Cardiac muscle cell (in vitro differentiated cells and primary cell): ENCODE measurements around the gene HIVEP3. TPM values are rescaled to one million over a fixed set of nuclear protein-coding genes. Genes with fewer than 3 reads are reported as not detected.
A peak's percentile ranks its signal among the peaks of the same experiment; 100 is the strongest.

ENCODE experiments used
- DNase-seq, 2 donors: peaks; one replicate each; pipeline versions ENCODE4 v3.0.0 to v3.0.0-alpha.2; 2010 to 2017; ENCODE audit warnings: low read depth in 1 of 2, low spot score in 1 of 2
- H3K27ac ChIP-seq: fragments of 200-600 bp; sonication (generic); 2 replicates; pipeline ENCODE4 v1.5.1; 2016
- H3K27me3 ChIP-seq: fragments of 200-600 bp; sonication (generic); 2 replicates; pipeline ENCODE4 v1.6.0; 2016; ENCODE audit warnings: control low read depth
- H3K36me3 ChIP-seq: fragments of 200-600 bp; sonication (generic); 2 replicates; pipeline ENCODE4 v1.5.1; 2016; ENCODE audit warnings: control low read depth
- H3K4me1 ChIP-seq: fragments of 200-600 bp; sonication (generic); 2 replicates; pipeline ENCODE4 v1.8.1; 2017; ENCODE audit warnings: low read depth, mild to moderate bottlenecking, mixed run types
- H3K4me3 ChIP-seq: fragments of 200-600 bp; sonication (generic); 2 replicates; pipeline ENCODE4 v1.5.1; 2016; ENCODE audit warnings: mild to moderate bottlenecking
- H3K9me3 ChIP-seq: fragments of 200-600 bp; sonication (generic); 2 replicates; pipeline ENCODE4 v1.5.1; 2017; ENCODE audit warnings: low read depth, mild to moderate bottlenecking, control low read depth
- polyA plus RNA-seq: library from polyadenylated mRNA; unstranded; fragments of >200 nt; fragmentation: Nextera tagmentation; extraction: Ambion mirVana; gene quantifications from 2 replicates; pipeline ENCODE4 v1.2.1, GENCODE V29; 2016
- total RNA-seq: library from RNA; depleted of rRNA; stranded (reverse); fragments of >200 nt; gene quantifications from 2 replicates; pipeline ENCODE4 v1.2.3, GENCODE V29; 2016
- TF ChIP-seq, protein P1 (sequence below): IDR thresholded peaks from 2 replicates; pipeline ENCODE4 v1.5.1; 2012; ENCODE audit warnings: low read depth, mild to moderate bottlenecking, low read length

The HIVEP3 gene
- total and polyA plus RNA-seq, 2 experiments from 2014 or later = 0.42 to 0.62 TPM

DNA sequence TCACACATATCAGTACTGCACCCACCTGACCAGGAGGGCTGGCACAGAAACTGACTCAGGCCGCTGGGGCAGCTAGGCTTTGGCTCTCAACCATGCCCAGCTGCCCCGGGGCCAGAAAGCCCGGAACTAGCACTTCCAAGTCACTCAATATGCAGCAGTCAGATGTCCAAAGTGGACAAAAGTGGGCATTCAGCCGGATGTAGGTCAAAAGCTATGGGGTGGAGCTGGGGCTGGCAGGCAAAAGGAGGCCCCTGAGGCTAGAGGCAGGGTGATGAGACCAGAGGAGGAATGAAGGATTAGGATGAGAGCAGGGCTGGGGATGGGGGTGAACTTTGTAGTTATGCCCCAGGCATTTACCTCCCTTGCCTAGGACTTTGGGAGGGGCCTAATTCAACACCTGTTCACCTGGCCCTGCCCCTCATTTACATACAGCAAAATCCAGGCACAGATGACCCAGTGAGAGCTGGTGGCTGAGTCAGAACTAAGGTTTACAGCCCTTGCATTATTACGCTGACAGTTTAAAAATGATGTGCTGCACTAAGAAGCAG, 403.5 kb downstream of the HIVEP3 start:
- Histone ChIP-seq H3K27ac (no peak overlapping the region), H3K9me3 (no peaks in the 10 kb centered on the region), H3K4me1 (peaks cover 19% of the 10 kb centered on the region), H3K4me3 (no peak overlapping the region), H3K36me3 (no peaks in the 10 kb centered on the region), H3K27me3 (no peaks in the 10 kb centered on the region)
- DNase-seq = no peak
- TF ChIP-seq, protein P1, sequence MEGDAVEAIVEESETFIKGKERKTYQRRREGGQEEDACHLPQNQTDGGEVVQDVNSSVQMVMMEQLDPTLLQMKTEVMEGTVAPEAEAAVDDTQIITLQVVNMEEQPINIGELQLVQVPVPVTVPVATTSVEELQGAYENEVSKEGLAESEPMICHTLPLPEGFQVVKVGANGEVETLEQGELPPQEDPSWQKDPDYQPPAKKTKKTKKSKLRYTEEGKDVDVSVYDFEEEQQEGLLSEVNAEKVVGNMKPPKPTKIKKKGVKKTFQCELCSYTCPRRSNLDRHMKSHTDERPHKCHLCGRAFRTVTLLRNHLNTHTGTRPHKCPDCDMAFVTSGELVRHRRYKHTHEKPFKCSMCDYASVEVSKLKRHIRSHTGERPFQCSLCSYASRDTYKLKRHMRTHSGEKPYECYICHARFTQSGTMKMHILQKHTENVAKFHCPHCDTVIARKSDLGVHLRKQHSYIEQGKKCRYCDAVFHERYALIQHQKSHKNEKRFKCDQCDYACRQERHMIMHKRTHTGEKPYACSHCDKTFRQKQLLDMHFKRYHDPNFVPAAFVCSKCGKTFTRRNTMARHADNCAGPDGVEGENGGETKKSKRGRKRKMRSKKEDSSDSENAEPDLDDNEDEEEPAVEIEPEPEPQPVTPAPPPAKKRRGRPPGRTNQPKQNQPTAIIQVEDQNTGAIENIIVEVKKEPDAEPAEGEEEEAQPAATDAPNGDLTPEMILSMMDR = no peak

DNA sequence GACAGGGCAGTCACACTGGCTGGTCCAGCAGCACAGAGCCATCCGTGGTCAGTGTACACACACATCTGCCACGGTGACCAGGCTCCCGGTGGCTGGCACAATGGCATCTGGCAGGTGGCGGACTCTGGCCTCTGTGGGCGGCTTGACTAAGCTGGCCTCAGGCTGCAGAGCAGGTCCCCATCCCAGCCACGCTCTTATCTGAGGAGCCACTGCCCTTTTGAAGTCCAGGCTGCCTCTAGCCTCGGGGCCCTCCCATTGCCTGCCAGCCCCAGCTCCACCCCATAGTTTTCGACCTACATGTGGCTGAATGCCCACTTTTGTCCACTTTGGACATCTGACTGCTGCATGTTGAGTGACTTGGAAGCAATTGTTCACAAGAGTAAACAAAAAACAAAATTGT, 404.3 kb downstream of the HIVEP3 start:
- H3K9me3 ChIP-seq = no peaks in the 10 kb centered on the region
- H3K4me3 ChIP-seq = no peak overlapping the region
- no peak for DNase-seq
- H3K27ac ChIP-seq = no peak overlapping the region
- H3K27me3 ChIP-seq = no peaks in the 10 kb centered on the region
- TF ChIP-seq, protein P1 = no peak
- H3K4me1 ChIP-seq = peaks cover 19% of the 10 kb centered on the region
- H3K36me3 ChIP-seq = no peaks in the 10 kb centered on the region

DNA sequence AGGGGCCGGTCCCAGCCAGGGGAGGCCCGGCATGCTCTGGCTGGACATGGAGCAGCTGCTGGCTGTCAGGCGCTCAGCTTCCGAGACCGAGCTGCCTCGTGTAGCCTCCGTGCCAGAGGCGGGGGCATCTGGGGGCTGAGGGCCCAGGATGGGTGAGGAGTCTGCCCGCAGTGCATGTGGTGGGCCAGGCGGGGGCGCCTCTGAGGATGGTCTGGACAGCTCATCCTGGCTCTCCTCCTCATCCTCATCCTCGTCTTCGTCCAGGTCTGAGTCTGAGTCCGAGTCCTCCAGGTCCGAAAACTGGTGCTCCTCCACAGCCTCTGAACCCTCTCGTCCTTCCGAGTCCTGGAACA, 405.4 kb downstream of the HIVEP3 start:
- TF ChIP-seq, protein P1 = peak; percentile 41
- Histone ChIP-seq H3K36me3 (no peaks in the 10 kb centered on the region), H3K4me3 (no peak overlapping the region), H3K27me3 (no peaks in the 10 kb centered on the region), H3K4me1 (peaks cover 19% of the 10 kb centered on the region), H3K27ac (no peak overlapping the region), H3K9me3 (no peaks in the 10 kb centered on the region)
- no peak for DNase-seq

DNA sequence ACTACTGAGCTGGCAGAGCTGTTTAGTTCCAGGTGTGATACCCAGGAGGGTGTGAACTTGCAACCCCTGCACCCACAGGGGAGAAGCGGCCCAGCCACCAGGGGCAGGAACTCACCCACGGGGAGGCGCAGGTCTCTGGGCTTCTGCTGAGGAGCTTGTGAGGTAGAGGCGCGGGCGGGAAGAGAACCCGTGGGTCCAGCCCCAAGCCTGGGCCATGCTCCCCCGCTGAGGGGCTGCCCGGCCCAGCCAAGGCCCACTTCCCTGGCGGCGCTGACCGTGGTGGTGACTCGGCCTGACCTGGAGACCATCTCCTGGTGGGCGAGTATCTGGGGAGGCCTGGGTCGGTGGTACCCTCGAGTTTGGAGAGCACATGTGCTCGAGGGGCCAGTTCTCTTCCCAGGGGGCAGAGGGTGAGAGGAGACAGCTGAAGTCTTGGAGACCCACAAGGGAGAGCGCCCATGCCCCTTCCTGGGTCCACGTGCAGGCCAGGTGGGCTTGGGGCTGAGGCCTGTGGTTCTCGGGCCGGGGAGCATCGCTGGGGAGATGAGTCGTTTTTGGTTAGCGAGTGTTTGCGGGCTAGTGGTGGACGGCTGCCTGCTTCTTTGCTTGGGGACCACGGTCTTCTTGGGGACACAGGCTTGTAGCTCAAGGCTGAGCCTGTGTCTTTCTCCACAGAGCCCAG, 405.9 kb downstream of the HIVEP3 start:
- H3K27ac ChIP-seq = no peak overlapping the region
- no peaks in the 10 kb centered on the region for H3K36me3 ChIP-seq
- H3K4me3 ChIP-seq = no peak overlapping the region

DNA sequence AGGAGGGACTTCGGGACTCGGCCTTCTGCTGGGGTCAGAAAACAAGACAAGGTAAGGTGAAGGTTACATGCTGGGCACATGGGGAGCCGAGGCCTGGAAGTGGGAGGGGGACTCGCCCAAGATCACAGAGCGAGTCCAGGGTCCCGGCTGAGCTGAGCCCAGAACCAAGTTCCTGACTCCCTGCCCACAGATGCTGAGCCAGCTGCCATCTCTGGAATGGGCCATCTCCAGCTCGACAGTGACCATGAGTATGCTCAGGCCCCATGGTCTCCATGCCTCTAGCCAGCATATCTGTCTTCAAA, 407.5 kb downstream of the HIVEP3 start:
- Histone ChIP-seq H3K36me3 (no peaks in the 10 kb centered on the region), H3K4me3 (no peak overlapping the region), H3K27me3 (no peaks in the 10 kb centered on the region), H3K9me3 (no peaks in the 10 kb centered on the region), H3K4me1 (peaks cover 5% of the 10 kb centered on the region), H3K27ac (no peak overlapping the region)
- DNase-seq = no peak
- TF ChIP-seq, protein P1 = no peak

More for the DNA sequence above, 405.9 kb downstream of the HIVEP3 start:
- H3K27me3 ChIP-seq = no peaks in the 10 kb centered on the region
- H3K9me3 ChIP-seq = no peaks in the 10 kb centered on the region
- DNase-seq = no peak
- TF ChIP-seq, protein P1 = no peak
- H3K4me1 ChIP-seq = peaks cover 19% of the 10 kb centered on the region
